Cardiac muscle cell (in vitro differentiated cells and primary cell): Measurements from ENCODE around the gene RBL1. TPM values are rescaled to one million over a fixed set of nuclear protein-coding genes. Genes with fewer than 3 reads are reported as not detected.

Source experiments
- DNase-seq, 2 donors: peaks; one replicate each; pipeline versions ENCODE4 v3.0.0 to v3.0.0-alpha.2; 2010 to 2017; ENCODE audit warnings: low read depth in 1 of 2, low spot score in 1 of 2
- H3K27ac ChIP-seq: fragments of 200-600 bp; sonication (generic); 2 replicates; pipeline ENCODE4 v1.5.1; 2016
- H3K27me3 ChIP-seq: fragments of 200-600 bp; sonication (generic); 2 replicates; pipeline ENCODE4 v1.6.0; 2016; ENCODE audit warnings: control low read depth
- H3K36me3 ChIP-seq: fragments of 200-600 bp; sonication (generic); 2 replicates; pipeline ENCODE4 v1.5.1; 2016; ENCODE audit warnings: control low read depth
- H3K4me1 ChIP-seq: fragments of 200-600 bp; sonication (generic); 2 replicates; pipeline ENCODE4 v1.8.1; 2017; ENCODE audit warnings: low read depth, mild to moderate bottlenecking, mixed run types
- H3K4me3 ChIP-seq: fragments of 200-600 bp; sonication (generic); 2 replicates; pipeline ENCODE4 v1.5.1; 2016; ENCODE audit warnings: mild to moderate bottlenecking
- H3K9me3 ChIP-seq: fragments of 200-600 bp; sonication (generic); 2 replicates; pipeline ENCODE4 v1.5.1; 2017; ENCODE audit warnings: low read depth, mild to moderate bottlenecking, control low read depth
- CTCF ChIP-seq: IDR thresholded peaks from 2 replicates; pipeline ENCODE4 v1.5.1; 2012; ENCODE audit warnings: low read depth, mild to moderate bottlenecking, low read length
- polyA plus RNA-seq: library from polyadenylated mRNA; unstranded; fragments of >200 nt; fragmentation: Nextera tagmentation; extraction: Ambion mirVana; gene quantifications from 2 replicates; pipeline ENCODE4 v1.2.1, GENCODE V29; 2016
- total RNA-seq: library from RNA; depleted of rRNA; stranded (reverse); fragments of >200 nt; gene quantifications from 2 replicates; pipeline ENCODE4 v1.2.3, GENCODE V29; 2016

RBL1 gene
- total and polyA plus RNA-seq, 2 experiments from 2014 or later = 3.1 to 4.9 TPM

GRCh38 chr20:36992802-36993334, 102.9 kb downstream of the RBL1 start:
- no peak overlapping the region for H3K4me3 ChIP-seq
- no peak overlapping the region for H3K27ac ChIP-seq
- no peak for TF ChIP-seq CTCF
- no peaks in the 10 kb centered on the region for H3K9me3 ChIP-seq
- no peaks in the 10 kb centered on the region for H3K27me3 ChIP-seq
- H3K36me3 ChIP-seq = peaks cover 3% of the 10 kb centered on the region
- DNase-seq = no peak
- no peaks in the 10 kb centered on the region for H3K4me1 ChIP-seq

- peaks cover 2% of the 10 kb centered on the region for H3K36me3 ChIP-seq
- H3K27ac ChIP-seq = no peak overlapping the region
- no peak overlapping the region for H3K4me3 ChIP-seq
- no peaks in the 10 kb centered on the region for H3K27me3 ChIP-seq
- no peaks in the 10 kb centered on the region for H3K9me3 ChIP-seq
- H3K4me1 ChIP-seq = no peaks in the 10 kb centered on the region
- TF ChIP-seq CTCF = no peak
- DNase-seq = no peak
These were observed 104.1 kb downstream of the RBL1 start for GRCh38 chr20:36991703-36992102.

GRCh38 chr20:36989797-36990196, 106.0 kb downstream of the RBL1 start:
- DNase-seq = no peak
- no peak for TF ChIP-seq CTCF
- no peaks in the 10 kb centered on the region for H3K9me3 ChIP-seq
- H3K4me3 ChIP-seq = no peak overlapping the region
- no peaks in the 10 kb centered on the region for H3K4me1 ChIP-seq
- no peak overlapping the region for H3K27ac ChIP-seq
- no peaks in the 10 kb centered on the region for H3K27me3 ChIP-seq
- H3K36me3 ChIP-seq = no peaks in the 10 kb centered on the region

DNA sequence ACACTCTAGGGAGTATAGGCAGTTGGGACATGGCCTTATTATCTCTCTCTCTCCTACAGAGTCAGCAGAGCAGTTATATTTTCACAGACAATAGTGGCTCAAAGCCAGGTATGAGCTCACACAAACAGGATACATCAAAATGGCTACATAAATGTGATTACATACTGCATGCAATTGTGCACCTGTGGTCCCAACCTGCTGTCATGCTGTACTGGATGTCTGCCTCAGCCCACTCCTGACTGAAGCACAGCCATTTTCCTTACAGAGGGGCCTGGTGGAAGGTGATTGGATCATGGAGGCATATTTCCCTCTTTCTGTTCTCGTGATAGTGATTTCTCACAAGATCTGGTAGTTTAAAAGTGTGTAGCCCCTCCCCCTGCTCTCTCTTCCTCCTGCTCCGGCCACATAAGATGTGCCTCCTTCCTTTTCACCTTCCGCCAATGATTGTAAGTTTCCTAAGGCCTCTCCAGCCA, 107.3 kb downstream of the RBL1 start:
- H3K27me3 ChIP-seq = no peaks in the 10 kb centered on the region
- H3K36me3 ChIP-seq = no peaks in the 10 kb centered on the region
- H3K27ac ChIP-seq = no peak overlapping the region
- DNase-seq = peak in 1 of 2 donors; percentile 62
- no peak for TF ChIP-seq CTCF
- H3K4me1 ChIP-seq = no peaks in the 10 kb centered on the region
- no peak overlapping the region for H3K4me3 ChIP-seq
- no peaks in the 10 kb centered on the region for H3K9me3 ChIP-seq

DNA sequence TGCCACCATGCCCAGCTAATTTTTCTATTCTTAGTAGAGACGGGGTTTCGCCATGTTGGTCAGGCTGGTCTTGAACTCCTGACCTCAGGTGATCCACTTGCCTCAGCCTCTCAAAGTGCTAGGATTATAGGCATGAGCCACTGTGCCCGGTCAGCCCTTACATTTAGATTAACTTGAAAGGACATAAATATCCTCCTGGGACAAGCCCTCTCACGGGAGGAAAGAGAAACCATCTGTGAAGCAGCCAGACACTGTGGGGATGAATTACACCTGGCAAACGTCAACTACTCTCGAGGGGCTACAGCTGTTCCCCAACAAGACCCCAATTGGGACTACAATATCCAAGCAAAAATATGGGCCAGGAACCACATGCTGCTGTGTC, 111.5 kb downstream of the RBL1 start:
- Histone ChIP-seq H3K4me1 (no peaks in the 10 kb centered on the region), H3K27me3 (no peaks in the 10 kb centered on the region), H3K9me3 (no peaks in the 10 kb centered on the region), H3K27ac (no peak overlapping the region), H3K4me3 (no peak overlapping the region), H3K36me3 (no peaks in the 10 kb centered on the region)
- DNase-seq = no peak
- no peak for TF ChIP-seq CTCF
